Endothelial cell of umbilical vein (primary cell): ENCODE data around the gene BCAS3. TPM values are rescaled to one million over a fixed set of nuclear protein-coding genes. Genes with fewer than 3 reads are reported as not detected.

Experiments used
- BruUV-seq: library from RNA; stranded (reverse); fragments of 400-500 nt; replicated peaks from 2 replicates; lab custom pipeline; 2021; lab: Mats Ljungman, UMichigan
- CTCF ChIA-PET: fragments of 300-600, 350-600 bp; sonication (Branson Sonifier 250); formaldehyde crosslinking; loops from one replicate; lab custom pipeline; 2021; ENCODE audit warnings: antibody characterized with exemption, inconsistent platforms; lab: Charles Lee
- POLR2A ChIA-PET: fragments of 300-600, 350-600 bp; sonication (Branson Sonifier 250); formaldehyde crosslinking; loops from one replicate; lab custom pipeline; 2021; ENCODE audit warnings: antibody characterized with exemption, inconsistent platforms; lab: Charles Lee
- DNase-seq: peaks from one replicate; pipeline ENCODE4 v3.0.0-alpha.2; 2011; ENCODE audit warnings: low read depth, low spot score
- FAIRE-seq: peaks from 2 replicates; lab custom pipeline; 2011; peaks lifted over from hg19 to GRCh38; lab: Jason Lieb, UNC
- H2AFZ ChIP-seq: 2 replicates; pipeline ENCODE4 v1.6.0; 2012; ENCODE audit warnings: low read depth, low read length, control low read depth, inconsistent platforms
- H3K27ac ChIP-seq: 2 replicates; pipeline ENCODE4 v1.5.1; 2011; ENCODE audit warnings: low read depth, mild to moderate bottlenecking, control low read depth, low read length, moderate library complexity; ENCODE audit not compliant: insufficient read depth
- H3K27me3 ChIP-seq, 2 experiments: 2 replicates each; pipeline versions ENCODE4 v1.6.0 to v1.6.1; 2011; ENCODE audit warnings: low read length in 2 of 2, mixed read lengths in 1 of 2; ENCODE audit not compliant: control insufficient read depth in 2 of 2, insufficient read depth in 2 of 2
- H3K36me3 ChIP-seq, 2 experiments: 2 replicates in 1 of 2; 3 replicates in 1 of 2; pipeline ENCODE4 v1.5.1; 2011; ENCODE audit warnings: low read length in 2 of 2, mild to moderate bottlenecking in 1 of 2, moderate library complexity in 1 of 2; ENCODE audit not compliant: control insufficient read depth in 2 of 2, insufficient read depth in 2 of 2; ENCODE audit errors: extremely low read depth in 1 of 2
- H3K4me1 ChIP-seq: 3 replicates; pipeline ENCODE4 v1.5.1; 2011; ENCODE audit warnings: mild to moderate bottlenecking, low read length; ENCODE audit not compliant: control insufficient read depth, insufficient read depth; ENCODE audit errors: extremely low read depth
- H3K4me2 ChIP-seq: 2 replicates; pipeline ENCODE4 v1.6.1; 2011; ENCODE audit warnings: low read length, control low read depth, mixed read lengths; ENCODE audit not compliant: insufficient read depth
- H3K4me3 ChIP-seq, 3 experiments: fragments of 200-600 bp in 1 of 3; sonication (generic), shearing (Covaris generic) in 1 of 3; replicated peaks in 1 of 3; 2 replicates each; pipeline ENCODE4 v1.5.1; 2011 to 2016; ENCODE audit warnings: control low read depth in 3 of 3, low read length in 3 of 3, mild to moderate bottlenecking in 2 of 3, inconsistent platforms in 1 of 3, low read depth in 1 of 3, moderate library complexity in 1 of 3; ENCODE audit not compliant: insufficient read depth in 1 of 3
- H3K79me2 ChIP-seq: 2 replicates; pipeline ENCODE4 v1.6.0; 2012; ENCODE audit warnings: low read length, inconsistent platforms; ENCODE audit not compliant: control insufficient read depth, insufficient read depth
- H3K9ac ChIP-seq: replicated peaks from 2 replicates; pipeline ENCODE3; 2011; ENCODE audit warnings: low read length, control low read depth; ENCODE audit not compliant: insufficient read depth; ENCODE audit errors: extremely low read depth
- H3K9me1 ChIP-seq: replicated peaks from 3 replicates; pipeline ENCODE4 v1.6.0; 2011; ENCODE audit warnings: mild to moderate bottlenecking, low read length; ENCODE audit not compliant: control insufficient read depth, insufficient read depth; ENCODE audit errors: extremely low read depth
- H3K9me3 ChIP-seq: replicated peaks from 2 replicates; pipeline ENCODE4 v1.5.1; 2012; ENCODE audit warnings: low read length, inconsistent platforms; ENCODE audit not compliant: control insufficient read depth, insufficient read depth
- H4K20me1 ChIP-seq: replicated peaks from 2 replicates; pipeline ENCODE3; 2011; ENCODE audit warnings: mild to moderate bottlenecking, low read length; ENCODE audit not compliant: control insufficient read depth, insufficient read depth; ENCODE audit errors: extremely low read depth
- EZH2 ChIP-seq: IDR thresholded peaks from 2 replicates; pipeline ENCODE4 v1.6.1; 2012; ENCODE audit warnings: borderline replicate concordance, low read depth, mild to moderate bottlenecking, moderate library complexity, low read length, inconsistent platforms; ENCODE audit not compliant: severe bottlenecking
- FOS ChIP-seq: IDR thresholded peaks from 2 replicates; pipeline ENCODE4 v1.6.1; 2011; ENCODE audit warnings: mild to moderate bottlenecking, low read length, moderate library complexity, borderline replicate concordance; ENCODE audit not compliant: insufficient read depth
- GATA2 ChIP-seq: IDR thresholded peaks from 2 replicates; pipeline ENCODE4 v1.7.0; 2011; ENCODE audit warnings: low read depth, mild to moderate bottlenecking, moderate library complexity, mixed read lengths, low read length; ENCODE audit not compliant: insufficient read length, insufficient read depth
- JUN ChIP-seq: IDR thresholded peaks from 2 replicates; pipeline ENCODE4 v1.6.1; 2011; ENCODE audit warnings: borderline replicate concordance, low read depth; ENCODE audit not compliant: insufficient read length, insufficient read depth
- MYC ChIP-seq: IDR thresholded peaks from one replicate; pipeline ENCODE4 v1.6.1; 2011; ENCODE audit warnings: mild to moderate bottlenecking, low read depth, low read length
- POLR2A ChIP-seq: IDR thresholded peaks from 2 replicates; pipeline ENCODE4 v1.6.1; 2012; ENCODE audit warnings: low read depth, mild to moderate bottlenecking, control low read depth, low read length
- POLR2AphosphoS5 ChIP-seq: IDR thresholded peaks from 2 replicates; pipeline ENCODE4 v1.6.1; 2012; ENCODE audit warnings: low read depth, mild to moderate bottlenecking, control low read depth, low read length, moderate library complexity; ENCODE audit not compliant: insufficient read depth
- dilution Hi-C: fragments of 300-500 bp; cut with MboI; formaldehyde crosslinking; loops from one replicate; pipeline ENCODE4 v1.15.0; 2019; ENCODE audit warnings: low sequenced_read_pairs; ENCODE audit not compliant: extremely low pct_ligation_motif_present
- intact Hi-C: fragments of 100-400 bp; cut with micrococcal nuclease; formaldehyde crosslinking; loops from one replicate; pipeline ENCODE4 v1.10.0; 2022
- polyA plus RNA-seq, 4 experiments: library from polyadenylated mRNA; depleted of rRNA in 3 of 4; stranded (reverse) in 3 of 4; unstranded in 1 of 4; fragments of >200 nt; gene quantifications; 2 replicates each; pipeline versions ENCODE4 v1.2.1 to v1.2.3, GENCODE V29; 2011 to 2012; ENCODE audit warnings: missing spikeins in 1 of 4
- total RNA-seq: library from RNA; stranded (reverse); gene quantifications from 2 replicates; pipeline ENCODE4 v1.2.3, GENCODE V29; 2021
- TF ChIP-seq, protein P1 (sequence below), 2 donors: IDR thresholded peaks; 1 replicate in 1 of 2; 2 replicates in 1 of 2; pipeline ENCODE4 v1.5.1; 2011; ENCODE audit warnings: low read length in 2 of 2, mild to moderate bottlenecking in 2 of 2, moderate library complexity in 2 of 2, control low read depth in 1 of 2, inconsistent platforms in 1 of 2, low read depth in 1 of 2; ENCODE audit not compliant: insufficient read depth in 1 of 2; ENCODE audit errors: extremely low read depth in 1 of 2
- TF ChIP-seq, protein P2 (sequence below): IDR thresholded peaks from 2 replicates; pipeline ENCODE4 v1.6.1; 2011; ENCODE audit not compliant: insufficient read depth, insufficient read length

Gene BCAS3
- total and polyA plus RNA-seq, 2 donors (not counting 3 experiments of a cell fraction or from before 2014, with no cell fraction given): 8.2 to 16.0 TPM

DNA sequence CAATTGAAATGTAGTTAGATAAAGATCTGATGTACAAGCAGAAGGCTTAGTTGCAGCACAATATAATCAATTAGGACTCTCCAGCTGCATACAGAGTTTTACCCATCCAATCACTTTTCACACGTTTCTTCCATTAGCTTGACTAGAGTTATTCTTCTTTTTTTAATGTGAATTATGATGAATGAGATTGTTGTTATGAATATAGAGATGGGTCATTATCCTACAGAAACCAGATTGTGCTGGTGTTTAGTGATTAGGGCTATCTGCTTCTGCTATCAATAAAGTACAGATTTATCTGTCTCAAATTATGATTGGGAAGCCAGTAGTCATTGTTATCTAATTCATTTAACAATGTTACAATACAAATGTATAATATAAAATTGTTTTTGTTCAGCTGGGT, 500.6 kb downstream of the BCAS3 start:
- Histone ChIP-seq H3K4me3 (no peak overlapping the region), H3K27me3 (no peaks in the 10 kb centered on the region), H3K36me3 (no peaks in the 10 kb centered on the region), H3K9ac (no peak overlapping the region), H3K9me3 (no peaks in the 10 kb centered on the region), H3K4me1 (no peaks in the 10 kb centered on the region), H4K20me1 (no peaks in the 10 kb centered on the region), H2AFZ (no peak overlapping the region), H3K9me1 (no peaks in the 10 kb centered on the region), H3K4me2 (no peak overlapping the region), H3K79me2 (no peaks in the 10 kb centered on the region), H3K27ac (no peak overlapping the region)
- FAIRE-seq (no peak), DNase-seq (no peak)
- BruUV-seq: no TSS peak
- intact Hi-C loops: no loop called here
- ChIA-PET POLR2A (no interaction called here), CTCF (no interaction called here)
- dilution Hi-C loops: no loop called here
- TF ChIP-seq EZH2: no peak
- TF ChIP-seq GATA2: no peak
- no peak for TF ChIP-seq POLR2AphosphoS5
- no peak for TF ChIP-seq JUN
- no peak for TF ChIP-seq FOS
- TF ChIP-seq POLR2A: no peak
- TF ChIP-seq, protein P1, sequence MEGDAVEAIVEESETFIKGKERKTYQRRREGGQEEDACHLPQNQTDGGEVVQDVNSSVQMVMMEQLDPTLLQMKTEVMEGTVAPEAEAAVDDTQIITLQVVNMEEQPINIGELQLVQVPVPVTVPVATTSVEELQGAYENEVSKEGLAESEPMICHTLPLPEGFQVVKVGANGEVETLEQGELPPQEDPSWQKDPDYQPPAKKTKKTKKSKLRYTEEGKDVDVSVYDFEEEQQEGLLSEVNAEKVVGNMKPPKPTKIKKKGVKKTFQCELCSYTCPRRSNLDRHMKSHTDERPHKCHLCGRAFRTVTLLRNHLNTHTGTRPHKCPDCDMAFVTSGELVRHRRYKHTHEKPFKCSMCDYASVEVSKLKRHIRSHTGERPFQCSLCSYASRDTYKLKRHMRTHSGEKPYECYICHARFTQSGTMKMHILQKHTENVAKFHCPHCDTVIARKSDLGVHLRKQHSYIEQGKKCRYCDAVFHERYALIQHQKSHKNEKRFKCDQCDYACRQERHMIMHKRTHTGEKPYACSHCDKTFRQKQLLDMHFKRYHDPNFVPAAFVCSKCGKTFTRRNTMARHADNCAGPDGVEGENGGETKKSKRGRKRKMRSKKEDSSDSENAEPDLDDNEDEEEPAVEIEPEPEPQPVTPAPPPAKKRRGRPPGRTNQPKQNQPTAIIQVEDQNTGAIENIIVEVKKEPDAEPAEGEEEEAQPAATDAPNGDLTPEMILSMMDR (IDR thresholded peaks at IDR 0.05; ENCODE audit: extremely low read depth in 1 of 2, insufficient read depth in 1 of 2, low read depth in 1 of 2, low read length in 2 of 2): no peak
- TF ChIP-seq MYC: no peak
- TF ChIP-seq, protein P2, sequence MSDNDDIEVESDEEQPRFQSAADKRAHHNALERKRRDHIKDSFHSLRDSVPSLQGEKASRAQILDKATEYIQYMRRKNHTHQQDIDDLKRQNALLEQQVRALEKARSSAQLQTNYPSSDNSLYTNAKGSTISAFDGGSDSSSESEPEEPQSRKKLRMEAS: no peak
